Measurements from ENCODE around the gene FGFR2.
"Not testable (repeated sequence)": the region's sequence is repeated elsewhere in the genome, so short reads cannot be mapped to it uniquely, and the experiment has no call there.

The FGFR2 gene

DNA sequence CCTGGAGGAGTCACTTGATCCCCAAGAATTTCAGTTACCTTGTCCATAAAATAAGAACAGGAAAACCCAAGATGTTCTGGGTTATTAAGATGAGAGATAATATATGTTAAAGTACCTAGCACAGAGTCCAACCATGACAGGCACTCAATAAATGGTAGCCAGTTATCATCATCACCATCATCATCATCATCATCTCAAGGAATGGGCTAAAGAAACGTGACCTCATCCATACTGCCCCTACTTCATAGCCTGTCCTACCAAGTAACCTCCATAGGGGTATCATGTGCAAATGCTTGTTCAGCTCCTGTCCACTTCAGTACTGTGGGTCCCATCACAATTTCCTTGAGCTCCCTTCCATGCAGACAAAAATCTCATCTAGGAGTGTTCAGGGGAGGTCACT is 14.4 kb downstream of the FGFR2 start:
- DNase-seq = no peak

DNA sequence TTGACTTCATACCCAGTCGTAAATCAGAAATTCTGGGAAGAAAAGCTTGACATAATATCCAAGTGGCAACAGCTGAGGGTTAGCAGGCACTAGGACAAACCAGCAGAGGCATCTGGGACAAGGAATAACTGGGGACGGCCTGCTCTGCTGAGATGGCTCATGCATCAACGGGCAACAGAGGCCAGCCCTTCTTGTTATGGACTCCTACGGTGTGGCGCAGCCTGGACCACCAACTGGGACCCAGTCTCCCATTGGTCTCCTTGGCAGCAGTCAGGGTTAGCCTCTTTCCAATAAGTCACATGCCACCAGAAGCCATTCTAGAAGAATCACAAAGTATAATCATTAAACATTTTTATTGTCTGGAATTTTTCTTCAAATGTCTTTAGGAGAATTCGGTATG is 15.0 kb downstream of the FGFR2 start:
- DNase-seq = no peak

DNA sequence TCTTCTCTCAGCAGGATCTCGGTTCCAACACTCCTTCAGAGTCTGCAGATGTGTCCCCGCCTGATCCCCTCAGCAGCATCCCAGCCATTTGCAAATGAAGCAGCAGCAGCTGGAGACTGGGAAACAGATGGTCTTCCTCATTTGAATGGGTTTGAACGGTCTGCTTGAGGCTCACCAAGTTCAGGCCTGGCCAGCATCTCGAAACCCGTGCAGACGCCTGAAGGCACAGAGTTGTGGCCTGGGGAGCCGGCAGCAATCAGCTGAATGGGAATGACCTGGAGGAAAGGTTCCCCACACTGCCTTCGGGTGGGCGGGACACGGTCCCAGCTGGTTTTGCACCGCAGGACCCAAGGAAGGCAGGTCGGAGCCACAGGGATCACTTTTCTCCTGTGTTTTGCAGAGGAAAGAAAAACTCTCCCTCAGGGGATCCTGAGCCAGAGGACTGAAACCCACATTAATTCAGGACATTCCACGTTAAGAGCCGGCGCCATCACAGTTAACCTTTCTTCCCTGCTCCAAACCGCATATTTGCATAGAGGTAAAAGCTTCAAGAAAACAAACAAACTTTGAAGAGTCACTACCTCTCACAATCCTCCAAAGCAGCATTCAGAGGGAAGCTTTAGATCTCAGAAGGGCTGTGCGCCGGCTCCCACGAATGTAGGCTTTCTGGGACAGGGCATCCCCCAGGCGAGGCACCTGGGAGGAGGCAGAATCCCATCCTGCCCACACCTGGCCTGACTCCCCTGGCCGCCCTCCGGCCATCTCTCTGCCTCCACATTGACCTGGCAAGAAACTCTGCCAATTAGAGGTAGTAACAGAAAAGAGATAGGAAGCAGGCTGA is 17.7 kb downstream of the FGFR2 start:
- DNase-seq = no peak

DNA sequence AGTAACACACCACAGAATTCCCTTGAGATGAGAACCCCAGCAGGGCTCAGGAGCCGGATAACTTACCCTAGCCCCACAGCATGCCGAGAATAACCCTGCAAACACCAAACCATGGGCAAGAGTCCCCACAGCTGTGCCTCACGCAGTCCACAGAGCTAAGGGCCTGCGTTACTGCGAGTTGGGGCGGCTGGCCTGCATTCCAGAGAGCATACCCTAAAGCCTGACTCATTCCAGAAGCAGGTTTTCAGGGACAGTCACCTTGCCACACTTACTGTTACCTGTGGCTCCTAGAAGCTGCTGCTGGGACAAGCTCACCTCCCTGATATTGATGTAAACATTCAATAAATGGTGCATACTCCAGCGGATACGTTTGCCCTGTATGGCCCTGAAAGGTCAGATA is 18.6 kb downstream of the FGFR2 start:
- DNase-seq = no peak

DNA sequence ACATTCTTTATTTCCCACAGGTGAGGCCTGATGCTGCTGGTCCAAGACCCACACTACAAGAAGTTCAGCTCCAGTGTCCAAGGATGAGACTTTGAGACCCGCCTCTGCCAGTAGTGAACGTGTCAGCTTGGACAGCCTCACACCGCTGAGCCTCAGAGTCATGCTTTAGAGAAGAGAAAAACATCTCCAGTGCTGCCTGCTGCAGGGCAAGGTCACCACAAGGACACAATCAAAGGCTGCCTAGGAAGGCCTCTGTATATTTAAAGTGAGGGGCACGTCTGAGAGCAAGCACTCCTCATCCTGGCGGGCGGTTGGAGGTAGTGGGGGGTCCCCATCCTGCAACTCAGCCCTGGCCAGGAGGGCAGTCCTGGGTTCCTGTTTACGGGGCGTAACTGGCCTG is 19.3 kb downstream of the FGFR2 start:
- no peak for DNase-seq

DNA sequence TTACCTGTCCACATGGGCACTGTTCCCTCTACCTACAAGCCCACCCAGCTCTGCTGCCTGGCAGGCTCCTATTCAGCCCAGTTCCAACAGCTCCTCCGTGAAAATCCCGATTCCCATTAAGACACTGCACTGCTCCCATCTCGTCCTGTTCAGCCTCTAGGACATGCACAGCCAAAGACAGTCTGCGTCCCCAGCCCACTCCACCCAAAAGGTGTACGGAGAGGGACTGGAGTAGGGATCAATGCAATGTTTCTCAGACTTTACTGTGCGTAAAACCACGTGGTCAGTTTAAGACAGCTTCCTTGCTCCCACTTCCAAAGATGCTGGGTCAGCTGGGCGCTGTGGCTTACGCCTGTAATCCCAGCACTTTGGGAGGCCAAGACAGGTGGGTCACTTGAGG is 19.9 kb downstream of the FGFR2 start:
- no peak for DNase-seq

DNA sequence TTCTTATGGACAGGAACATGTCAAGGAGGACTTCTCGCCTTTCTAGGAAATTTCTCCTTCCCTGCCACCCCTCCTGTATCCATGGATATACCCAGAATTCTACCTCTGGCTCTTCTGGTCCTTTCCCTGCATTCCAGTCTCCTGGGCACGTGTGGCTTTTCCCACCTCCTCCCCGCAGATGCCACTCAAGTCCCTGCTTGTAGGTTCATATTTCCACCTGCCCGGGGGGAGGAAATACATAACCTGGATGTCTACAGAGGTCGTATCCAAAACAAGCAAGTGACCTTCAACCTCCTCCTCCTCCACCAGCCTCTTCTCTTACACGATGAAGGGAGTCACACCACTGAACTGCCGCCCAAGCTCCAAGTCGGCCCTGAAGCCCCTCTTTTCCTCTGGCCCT is 20.7 kb downstream of the FGFR2 start:
- DNase-seq = no peak

DNA sequence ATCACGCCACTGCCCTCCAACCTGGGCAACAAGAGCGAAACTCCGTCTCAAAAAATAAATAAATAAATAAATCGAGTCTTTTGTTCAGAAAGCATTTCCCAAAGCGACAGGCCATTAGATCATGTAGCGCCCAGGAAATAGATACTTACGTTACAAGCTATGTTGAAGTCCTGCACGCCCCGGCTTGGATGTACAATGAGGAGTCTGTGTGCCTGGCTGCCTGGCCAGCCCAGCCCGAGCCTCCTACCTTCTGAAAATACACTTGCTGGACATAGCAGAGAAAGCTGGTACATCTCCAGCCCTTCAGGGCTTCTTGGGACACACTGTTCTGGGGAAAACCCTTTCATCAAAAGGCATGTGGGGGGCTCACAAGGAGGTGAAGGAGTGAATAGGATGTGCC is 22.1 kb downstream of the FGFR2 start:
- DNase-seq = no peak

DNA sequence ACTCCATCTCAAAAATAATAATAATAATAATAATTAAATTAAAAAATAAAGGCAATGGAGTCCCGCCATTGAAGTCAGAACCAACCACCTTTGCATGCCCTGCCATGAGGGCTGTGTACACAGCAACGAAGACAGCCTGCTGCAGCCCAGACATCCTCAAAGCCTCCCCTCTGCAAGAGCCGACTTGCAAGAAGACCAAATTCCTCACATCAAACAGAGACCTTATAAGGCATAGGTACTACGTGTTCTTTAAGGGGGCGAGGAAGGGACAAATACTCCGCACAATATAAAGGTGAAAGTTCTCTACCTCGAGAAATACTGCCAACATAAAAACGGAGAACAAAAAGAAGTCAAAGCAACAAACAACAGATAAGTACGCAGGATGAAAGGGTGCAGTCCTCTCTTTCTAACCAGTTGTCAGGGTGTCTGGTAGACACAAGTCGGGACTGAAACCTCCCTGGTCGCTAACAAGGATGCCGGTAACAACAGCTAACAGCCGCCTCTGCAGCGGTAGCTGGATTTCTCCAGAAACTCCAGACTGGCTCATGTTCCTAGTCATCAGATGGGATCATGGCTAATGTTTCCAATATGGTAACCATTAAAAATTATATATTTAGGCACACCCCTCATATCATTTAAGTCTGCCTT is 23.6 kb downstream of the FGFR2 start:
- DNase-seq = no peak

DNA sequence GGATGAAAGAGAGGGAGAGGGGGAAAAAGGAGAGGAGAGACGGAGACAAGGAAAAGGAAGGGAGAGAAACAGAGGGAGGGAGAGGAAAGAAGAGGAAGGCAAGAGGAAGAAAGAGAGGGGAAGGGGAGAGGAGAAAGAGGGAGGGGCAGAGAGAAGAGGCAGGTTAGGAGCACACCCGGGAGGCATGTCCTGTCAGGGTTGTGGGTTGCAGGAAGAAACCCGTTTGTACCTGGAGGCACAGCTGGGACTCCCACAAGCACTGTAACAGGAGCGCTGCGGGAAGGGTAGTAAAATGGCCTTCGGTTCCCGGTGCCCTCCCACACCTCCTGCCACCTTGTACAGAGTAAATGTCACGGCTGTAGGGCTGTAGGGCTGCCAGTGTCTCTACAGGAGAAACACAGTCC is 24.7 kb downstream of the FGFR2 start:
- DNase-seq = no peak

DNA sequence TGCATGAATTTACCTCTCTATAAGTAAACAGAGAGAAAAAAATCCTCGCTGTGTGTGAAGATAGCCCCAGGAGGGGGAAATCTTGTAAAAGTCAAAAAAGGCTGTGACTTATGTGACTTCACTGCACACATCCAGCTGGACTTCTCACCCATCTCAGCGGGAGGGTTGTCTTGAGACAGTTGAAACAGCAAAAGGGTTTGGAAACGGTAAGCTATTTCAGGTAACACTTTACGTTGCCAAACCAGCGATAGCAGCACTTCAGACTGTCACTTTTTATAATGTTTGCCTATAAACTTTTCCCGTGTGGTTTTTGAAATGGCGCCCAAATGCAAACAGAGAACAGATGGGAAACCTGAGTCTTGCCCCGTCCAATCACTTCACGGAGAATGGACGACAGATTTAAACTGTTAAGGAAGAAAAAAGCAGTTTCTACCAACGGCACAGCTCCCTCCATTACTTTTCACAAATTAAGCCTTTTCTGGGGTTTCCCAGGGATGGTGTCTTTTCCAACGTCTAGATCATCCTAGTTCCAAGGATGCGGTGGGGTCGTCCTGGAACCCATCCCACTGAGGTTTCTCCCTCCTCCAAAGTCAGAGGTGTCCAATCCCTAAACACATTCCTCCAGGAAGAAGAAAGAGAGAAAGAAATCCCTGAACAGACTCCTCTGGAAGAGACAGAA is 25.2 kb downstream of the FGFR2 start:
- no peak for DNase-seq

DNA sequence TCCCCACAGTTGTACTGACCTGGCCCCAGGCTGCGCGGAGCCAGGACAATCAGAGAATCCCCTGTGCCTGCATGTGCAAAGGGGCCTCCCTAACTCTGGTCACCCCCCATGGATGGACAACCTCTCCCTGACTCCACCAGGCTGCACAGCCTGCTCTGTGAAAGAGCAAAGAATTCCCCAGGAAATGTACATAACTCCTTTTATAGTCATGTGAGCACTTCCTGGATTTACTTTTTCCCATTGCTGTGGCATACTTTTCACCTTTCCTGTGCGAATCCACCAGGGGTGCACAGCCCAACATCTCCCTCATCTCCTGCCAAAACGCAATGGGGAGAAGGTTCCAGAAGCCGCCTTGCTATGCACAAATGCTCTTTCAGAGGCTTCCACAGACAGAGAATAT is 27.9 kb downstream of the FGFR2 start:
- DNase-seq = no peak

DNA sequence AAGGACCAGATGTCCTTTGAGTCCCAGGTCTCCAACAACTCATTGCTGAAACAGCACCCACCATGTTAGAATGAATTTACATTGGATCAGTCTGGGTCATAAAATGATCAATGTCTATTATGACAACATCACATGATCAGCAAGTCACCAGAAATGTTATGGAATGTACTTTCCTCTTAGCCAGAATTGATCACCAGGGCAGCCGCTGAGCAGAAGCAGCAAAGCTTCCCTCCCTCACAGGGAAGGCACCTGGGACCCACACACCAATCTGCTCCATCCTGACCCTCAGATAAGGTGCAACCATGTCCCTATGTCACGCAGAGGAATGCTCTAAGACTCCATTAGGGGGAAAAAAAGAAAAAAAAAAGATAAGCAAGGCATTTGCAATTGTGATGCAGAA is 30.0 kb downstream of the FGFR2 start:
- DNase-seq = no peak

DNA sequence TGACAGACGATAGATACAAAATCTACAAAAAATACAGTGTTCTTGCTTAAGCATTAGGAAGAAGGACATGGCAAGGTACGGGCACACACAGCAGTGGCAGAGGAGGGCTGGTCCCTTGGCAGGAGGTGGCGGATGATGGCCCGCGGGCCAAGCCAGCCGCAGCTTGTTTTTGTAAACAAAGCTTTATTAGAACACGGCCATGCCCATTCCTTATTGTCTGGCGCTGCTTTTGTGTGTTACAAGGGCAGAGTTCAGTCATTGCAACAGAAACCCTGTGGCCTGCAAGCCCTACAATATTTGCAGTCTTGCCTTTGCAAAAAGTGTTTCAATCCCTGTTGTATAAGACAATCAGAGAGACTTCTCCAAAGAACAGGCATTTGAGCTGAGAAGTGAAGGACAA is 30.7 kb downstream of the FGFR2 start:
- DNase-seq = no peak

DNA sequence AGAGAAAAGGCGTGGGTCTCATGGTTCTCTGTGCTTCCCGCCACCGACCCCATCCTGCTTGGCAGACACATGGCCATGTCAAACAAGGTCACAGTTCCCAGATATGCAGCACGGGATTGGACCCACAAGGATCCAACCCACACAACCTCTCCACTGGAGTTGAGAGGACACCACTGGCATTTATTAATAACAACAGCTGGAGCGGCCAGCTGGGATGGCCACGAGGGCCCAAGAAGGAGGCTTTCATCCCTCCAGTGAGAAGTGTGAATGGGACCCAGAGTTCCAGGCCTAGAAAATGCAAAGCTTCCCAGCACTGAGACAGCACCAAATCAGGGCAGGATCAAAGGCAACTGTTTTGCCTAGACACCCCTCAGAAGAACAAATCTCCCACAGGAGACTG is 31.5 kb downstream of the FGFR2 start:
- no peak for DNase-seq

DNA sequence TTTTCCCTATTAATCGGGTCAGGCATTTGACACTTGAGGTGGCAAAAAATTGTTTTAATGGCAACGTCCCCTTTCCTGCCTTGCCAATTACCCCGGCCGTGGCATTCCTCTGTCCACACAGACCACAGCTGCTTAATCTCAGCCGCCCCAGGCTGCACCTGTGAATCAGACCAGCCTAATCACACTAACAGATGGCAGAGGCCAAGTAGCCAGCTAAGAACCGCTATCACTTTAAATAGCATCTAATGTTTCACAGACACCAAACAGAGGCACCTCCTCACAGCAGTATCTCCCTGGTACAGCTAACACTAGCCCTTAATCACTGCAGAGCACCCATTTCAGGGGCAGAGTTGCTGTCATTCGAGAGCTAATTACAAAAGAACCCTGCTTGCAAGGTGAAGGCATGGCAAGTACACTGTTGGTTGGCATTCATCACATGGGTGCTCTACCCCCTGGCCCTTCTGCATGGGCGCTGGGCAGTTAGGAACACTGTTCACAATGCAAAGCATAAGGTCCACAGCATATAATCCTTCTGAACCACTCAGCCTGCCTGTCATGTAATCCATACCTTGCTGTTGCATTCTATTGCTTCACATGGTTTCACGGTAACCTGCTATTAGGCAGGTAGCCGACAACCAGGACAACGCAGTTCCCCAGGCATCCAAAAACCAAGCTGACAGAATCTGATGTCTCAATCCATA is 38.8 kb downstream of the FGFR2 start:
- DNase-seq = no peak

DNA sequence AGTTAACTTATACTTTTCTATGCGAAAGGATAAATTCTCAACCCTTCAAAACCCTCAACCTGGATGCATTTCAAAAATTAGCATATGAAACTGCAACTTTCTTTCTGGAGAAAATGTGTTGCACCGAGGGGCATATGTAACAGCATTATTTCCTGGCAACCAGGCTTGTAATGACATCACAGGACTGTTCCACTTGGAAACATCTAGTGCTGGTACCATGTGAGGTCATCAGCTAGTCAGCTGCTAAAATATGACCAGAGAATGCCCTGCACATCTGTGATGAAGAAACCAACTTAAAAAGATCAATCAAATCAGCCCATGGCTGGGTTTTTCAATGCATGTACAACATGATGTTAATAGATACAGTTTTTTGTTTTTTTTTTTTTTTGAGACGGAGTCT is 40.0 kb downstream of the FGFR2 start:
- no peak for DNase-seq

DNA sequence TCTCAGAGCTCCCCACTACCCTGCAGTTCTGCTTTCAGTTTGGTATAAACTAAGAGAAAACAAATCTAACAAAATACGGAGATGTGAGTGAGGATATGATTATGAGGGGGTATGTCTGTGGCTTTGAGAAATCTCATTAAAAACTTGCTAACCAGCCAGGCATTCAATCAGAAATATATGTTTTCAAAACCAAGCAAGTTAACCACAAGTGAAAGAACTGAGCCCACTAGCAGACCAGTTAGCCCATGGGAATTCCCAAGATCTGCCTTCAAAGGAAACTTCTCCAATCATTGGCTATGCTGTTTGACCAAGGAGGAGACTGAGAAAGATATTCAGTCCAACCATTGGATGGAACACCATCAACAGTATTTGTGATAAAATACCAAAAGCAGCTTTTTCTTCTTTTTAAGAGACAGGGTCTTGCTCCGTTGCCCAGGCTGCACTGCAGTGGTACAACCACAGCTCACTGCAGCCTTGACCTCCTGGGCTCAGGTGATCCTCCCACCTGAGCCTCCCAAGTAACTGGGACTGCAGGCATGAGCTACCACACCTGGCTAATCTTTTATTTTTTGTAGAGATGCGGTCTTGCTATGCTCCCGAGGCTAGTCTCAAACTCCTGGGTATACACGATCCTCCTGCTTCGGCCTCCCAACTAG is 41.2 kb downstream of the FGFR2 start:
- DNase-seq = no peak

DNA sequence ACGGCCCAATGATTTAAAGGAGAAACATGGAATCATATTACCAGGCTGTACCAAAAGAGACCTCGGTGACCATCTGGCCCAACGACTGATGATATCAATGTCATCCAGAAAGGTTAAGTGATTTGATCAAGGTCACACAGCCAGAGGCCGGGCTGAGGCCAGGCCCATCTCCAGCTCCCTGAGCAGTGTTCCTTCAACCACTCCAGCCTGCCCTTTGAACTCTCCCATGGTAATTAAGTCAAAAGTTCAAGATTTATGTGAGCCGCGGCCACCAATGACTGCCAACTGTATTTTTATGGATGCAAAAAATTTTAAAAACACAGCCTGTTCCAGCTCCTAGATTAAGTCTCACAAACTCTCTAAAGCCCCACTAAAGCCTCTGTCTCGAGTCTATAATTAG is 41.8 kb downstream of the FGFR2 start:
- no peak for DNase-seq

DNA sequence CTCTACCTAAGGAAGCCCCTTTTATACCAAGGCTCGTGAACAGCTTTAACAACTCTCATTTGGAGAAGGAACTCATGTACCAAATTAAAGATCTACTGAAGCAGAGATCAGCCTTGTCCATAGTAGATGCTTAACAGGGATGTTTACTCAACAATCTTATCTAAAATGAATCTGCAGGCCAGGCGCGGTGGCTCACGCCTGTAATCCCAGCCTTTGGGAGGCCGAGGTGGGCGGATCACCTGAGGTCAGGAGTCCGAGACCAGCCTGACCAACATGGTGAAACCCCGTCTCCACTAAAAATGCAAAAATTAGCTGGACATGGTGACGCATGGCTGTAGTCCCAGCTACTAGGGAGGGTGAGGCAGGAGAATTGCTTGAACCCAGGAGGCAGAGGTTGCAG is 43.3 kb downstream of the FGFR2 start:
- not testable (repeated sequence) for DNase-seq

DNA sequence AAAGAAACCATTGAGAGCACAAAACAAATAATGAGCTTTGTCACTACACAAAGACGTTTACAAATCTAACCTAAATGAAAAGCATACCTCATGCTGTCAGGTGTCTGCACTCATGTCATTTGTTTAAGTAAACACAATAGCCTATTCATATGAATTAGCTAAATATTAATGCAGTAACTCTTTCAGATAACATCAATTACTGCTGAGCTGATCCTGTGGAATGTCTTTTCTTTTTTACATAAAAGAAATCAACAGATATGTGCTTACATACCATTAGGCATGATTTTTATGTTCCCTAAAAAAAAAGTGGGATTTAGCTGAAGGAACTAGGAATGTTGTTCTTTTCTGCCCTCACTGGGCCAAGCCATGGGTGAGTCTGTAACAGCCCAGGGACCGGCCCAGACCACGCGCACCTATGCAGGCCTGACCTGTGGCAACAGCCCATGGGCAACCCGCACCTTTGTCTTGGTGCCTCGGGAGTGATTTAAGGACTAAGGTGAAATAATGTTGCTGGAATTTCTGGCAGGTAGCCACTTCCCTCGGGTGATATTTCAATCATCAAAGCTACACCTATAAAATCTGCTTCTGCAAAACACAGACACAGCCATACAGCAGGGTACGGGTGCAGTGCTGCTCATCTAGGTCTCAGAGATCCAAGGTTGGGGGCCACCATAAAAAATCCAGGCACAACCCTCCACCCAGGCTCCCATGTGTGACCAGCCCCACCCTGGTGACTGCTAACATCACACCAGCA is 44.6 kb downstream of the FGFR2 start:
- no peak for DNase-seq

DNA sequence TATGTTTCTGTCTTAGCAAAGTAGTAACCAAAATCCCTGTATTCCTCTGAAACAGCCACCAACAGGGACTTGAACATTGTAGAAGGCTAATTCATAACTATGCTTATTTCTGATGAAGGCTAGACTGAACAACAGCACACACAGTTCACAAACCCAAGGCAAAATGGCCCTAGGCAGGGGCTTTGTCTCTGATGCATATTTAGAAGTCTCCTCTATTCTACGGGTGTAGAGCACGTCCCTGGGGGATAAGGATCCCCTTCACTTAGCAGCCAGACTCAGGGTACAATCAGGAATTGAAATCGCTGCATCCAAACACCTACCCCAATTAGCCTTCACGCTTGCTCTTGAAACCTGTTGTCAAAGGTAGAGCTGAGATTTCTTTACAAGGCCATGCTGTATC is 45.5 kb downstream of the FGFR2 start:
- DNase-seq = no peak
